Left hindlimb (tissue), 1 donor: Measurements from ENCODE around the gene LRRC28.
"Not testable (repeated sequence)": the region's sequence is repeated elsewhere in the genome, so short reads cannot be mapped to it uniquely, and the experiment has no call there.

Experiments used
- DNase-seq: peaks from one replicate; pipeline ENCODE4 v3.0.0-alpha.2; 2018

LRRC28 gene

DNA sequence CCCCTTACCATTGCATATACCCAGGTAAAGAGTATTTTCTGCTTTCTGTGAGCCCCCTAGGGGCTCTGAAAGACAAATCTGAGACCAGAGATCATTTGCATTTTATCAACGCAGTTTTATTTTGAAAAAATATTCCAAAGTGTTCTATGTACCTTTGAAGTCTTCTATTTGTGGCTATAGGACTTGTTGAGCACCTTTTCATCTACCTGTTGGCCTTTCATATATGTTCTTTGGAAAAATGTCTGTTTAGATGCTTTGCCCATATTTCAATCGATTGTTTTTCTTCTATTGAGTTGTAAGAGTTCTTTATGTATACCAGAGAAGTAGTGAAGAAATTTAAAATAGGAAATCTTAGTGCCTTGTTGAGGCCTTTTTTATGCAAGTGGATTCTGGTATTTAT is 94.0 kb downstream of the LRRC28 start:
- DNase-seq = no peak

DNA sequence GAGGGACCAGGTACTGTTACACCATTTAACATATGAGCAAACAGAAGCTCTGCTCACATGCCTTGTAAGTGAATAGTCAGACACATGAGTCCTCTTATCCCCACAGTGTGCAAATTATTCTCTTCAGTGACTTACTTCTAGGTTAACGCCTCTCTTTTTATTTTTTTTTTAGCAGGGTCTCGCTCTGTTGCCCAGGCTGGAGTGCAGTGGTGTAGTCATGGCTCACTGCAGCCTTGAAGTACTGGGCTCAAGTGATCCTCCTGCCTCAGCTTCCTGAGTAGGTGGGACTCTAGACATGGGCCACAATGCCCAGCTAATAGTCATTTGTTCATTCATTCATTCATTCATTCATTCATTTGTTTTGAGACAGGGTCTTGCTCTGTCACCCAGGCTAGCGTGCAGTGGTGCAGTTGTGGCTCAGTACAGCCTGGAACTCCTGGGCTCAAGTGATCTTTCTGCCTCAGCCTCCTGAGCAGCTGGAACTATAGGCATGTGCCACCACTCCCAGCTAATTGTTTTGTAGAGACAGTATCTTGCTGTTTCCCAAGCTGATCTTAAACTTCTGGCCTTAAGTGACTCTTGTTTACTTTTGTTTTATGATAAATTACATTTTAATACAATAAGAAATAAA is 94.7 kb downstream of the LRRC28 start:
- no peak for DNase-seq

DNA sequence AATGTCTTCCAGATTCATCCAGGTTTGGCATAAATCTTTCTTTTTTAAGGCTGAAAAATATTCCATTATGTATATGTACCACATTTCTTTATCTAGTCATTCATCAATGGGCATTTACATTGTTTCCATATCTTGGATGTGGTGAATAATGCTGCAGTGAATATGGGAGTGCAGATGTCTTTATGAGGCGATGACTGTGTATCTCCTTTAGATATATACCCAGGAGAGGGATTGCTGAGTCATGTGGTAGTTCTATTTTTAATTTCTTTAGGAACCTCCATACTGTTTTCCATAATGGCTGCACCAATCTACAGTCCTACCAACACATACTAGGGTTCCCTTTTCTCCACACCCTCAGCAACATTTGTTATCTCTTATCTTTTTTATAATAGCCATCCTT is 96.3 kb downstream of the LRRC28 start:
- DNase-seq = no peak

DNA sequence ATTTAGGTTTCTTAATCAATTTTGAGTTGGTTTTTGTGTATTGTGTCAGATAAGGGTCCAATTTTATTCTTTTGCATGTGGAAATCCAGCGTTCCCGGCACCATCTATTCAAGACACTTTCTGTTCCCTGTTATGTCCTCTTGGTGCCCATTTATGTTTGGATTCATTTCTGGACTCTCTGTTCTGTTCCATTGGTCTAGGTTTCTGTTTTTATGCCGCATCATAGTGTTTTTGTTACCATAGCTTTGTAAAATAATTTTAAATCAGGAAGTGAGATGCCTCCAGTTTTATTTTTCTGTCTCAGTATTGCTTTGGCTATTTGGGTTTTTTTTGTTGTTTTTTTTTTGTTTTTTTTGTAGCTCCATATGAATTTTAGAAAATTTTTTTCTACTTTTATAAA is 97.1 kb downstream of the LRRC28 start:
- no peak for DNase-seq

DNA sequence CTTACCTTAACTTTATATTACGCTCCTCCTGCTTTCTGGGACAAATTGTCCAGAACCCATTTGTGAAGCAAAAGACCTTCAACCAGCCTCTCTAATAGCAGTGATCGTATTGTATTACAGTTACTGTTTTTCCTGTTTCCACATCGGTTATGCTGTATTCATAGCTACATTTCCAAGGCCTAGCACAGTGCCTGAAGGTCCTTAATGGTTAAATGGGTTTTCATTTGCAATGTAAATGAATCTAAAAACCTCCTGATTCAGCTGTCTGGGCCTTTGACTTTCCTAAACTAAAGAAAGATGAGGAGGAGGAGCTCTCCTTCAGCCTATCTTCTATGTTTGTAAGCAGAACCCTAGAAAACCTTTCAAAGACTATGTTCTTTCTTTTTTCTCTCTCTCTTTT is 99.1 kb downstream of the LRRC28 start:
- no peak for DNase-seq

DNA sequence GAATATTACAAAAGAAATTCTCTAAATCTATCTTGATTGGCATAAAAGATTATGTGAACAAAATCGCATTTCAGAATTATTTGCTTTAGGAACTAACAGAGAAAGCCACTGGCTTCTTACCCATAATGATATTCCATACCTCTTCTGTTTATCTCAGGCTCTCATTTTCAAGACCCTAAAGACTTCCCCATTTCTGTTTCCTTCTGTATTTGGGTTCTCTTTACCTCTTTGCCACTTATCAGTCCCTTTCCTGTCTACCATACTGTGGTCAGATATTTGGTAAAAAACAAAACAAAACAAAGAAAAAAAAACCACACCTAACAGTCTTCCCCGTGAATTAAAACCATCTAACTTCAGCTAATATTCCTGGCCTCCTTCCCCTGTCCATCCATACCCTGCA is 108.5 kb downstream of the LRRC28 start:
- DNase-seq = no peak

DNA sequence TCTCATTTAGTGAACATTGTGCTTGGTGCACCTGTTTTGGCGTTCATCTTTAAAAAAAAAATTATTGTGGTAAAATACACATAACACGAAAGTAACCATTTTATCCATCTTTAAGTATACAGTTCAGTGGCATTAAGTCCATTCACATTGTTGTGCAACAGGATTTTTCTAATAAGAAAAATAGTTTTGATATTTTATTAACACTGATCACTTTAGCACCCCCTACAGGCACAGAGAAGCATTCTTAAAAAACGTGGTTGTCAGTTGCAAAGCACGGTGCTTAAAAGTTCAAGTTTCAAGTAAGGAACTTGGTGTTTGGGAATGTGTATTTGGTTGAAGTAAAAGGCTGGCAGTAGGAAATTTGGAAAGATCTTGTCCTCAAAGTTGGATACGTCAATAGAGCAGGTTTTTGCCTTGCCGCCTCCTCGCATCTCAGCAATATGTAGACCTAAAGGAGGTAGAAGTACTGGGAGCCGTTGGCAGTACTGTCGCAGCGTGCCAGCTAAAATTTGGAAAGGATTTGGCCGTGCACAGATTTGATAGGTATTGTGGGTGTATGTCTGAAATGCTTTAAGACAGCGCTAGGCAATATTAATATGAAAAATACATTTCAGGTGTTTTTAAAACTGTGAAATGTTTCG is 110.4 kb downstream of the LRRC28 start:
- no peak for DNase-seq

DNA sequence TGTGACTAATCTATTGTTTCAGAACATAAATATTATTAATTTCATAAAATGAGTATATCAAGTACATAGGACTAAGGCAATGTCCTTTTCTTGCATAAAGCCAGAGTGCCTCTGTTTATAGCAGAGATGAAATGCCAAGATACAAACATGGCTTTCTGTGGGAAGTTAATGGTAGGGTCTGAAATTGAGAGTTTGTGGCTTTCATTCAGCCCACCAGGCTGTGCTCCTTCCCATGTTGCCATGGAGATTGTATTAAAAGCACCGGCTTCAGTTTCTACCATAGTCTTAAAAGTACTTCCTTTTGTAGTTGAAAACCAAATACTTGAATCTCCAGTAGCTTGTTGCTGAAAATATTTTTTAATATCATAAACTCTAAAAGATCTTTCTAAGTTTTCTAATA is 114.0 kb downstream of the LRRC28 start:
- DNase-seq = peak; percentile 33

DNA sequence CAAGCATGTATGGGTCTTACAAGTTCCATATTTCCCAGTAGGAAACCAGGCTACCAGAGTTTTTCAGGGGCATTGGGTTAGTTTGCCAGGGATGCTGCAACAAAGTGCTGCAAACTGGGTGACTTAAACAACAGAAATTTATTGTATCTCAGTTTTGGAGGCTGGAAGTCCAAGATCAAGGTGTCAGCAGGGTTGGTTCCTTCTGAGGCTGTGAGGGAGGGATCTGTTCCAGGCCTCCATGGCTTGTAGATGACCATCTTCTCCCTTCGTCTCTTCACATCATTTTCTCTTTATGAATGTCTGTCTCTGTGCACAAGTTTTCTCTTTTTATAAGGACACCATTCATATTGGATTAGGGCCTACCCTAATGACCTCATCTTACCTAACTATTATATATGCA is 114.7 kb downstream of the LRRC28 start:
- no peak for DNase-seq

DNA sequence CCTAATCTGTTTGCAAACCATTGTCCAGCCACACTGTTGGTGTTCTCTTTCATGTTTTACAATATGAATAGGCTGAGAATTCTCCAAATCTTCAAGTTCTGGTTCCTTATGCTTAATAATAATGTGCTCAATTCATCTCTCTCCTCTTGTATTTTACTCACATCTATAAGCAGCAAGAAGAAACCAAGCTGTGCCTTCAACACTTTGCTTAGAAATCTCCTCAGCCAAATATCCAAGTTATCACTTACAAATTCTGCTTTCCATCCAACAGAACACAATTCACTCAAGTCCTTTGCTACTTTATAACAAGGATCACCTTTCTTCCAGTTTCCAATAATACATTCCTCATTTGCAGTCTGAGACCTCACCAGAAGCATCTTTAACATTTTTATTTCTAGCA is 117.5 kb downstream of the LRRC28 start:
- DNase-seq = no peak

DNA sequence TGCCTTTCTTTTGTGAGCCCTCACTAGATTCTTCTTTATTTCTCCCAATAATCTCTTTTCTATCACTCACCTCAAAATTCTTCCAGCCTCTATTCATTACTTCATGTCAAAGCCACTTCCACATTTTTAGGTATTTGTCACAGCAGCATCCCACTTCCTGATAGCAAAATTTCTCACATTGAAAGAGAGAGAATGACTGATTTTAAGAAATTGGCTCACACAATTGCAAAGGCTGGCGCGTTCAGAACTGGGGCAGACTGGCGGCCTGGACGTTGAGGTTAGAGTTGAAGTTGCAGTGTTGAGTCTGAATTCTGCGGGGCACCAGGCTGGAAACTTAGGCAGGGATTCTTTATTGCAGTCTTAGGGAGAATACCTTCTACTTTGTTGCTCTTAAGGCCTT is 117.9 kb downstream of the LRRC28 start:
- DNase-seq = no peak

DNA sequence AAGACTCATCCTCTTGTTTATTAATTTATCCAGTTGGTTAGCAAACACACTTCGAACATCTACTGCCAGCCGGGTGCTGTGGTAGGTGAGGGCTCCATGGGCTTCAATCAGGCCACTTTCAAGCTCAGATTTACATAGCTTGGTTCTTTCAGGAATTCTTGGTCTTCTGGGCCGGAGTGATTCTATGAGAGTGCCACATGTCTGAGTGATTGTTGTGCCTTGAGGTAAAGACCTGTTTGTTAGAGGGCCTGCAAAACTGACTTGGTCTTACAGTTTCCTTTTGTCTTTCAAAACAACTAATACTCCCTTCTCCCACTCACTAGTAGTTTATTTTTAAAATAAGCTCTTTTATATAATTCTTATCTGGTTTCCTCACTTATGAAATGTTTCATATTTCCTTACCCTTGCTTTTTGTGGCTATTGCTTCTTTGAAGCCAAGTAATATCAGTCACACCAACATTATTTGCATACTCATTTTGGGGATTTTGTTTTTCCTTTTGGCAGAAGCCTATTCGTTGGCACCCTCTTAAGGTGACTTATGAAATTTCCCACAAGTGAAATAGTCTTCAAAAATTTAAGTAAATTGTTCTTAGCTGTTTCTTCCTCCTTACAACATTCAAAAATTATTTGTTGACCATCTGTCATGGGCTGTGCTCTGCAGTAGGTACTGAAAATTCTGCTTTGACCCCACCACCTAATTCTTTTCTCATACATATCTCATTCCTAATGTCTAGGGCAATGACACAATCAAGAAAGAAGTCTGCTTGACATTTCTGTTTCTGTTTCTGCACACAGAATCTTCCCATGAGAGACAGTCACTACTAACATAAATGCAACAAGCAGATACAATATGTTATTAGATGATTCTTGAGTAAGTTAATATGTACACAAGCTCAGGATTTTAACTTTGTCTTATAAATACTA is 120.2 kb downstream of the LRRC28 start:
- DNase-seq = no peak

DNA sequence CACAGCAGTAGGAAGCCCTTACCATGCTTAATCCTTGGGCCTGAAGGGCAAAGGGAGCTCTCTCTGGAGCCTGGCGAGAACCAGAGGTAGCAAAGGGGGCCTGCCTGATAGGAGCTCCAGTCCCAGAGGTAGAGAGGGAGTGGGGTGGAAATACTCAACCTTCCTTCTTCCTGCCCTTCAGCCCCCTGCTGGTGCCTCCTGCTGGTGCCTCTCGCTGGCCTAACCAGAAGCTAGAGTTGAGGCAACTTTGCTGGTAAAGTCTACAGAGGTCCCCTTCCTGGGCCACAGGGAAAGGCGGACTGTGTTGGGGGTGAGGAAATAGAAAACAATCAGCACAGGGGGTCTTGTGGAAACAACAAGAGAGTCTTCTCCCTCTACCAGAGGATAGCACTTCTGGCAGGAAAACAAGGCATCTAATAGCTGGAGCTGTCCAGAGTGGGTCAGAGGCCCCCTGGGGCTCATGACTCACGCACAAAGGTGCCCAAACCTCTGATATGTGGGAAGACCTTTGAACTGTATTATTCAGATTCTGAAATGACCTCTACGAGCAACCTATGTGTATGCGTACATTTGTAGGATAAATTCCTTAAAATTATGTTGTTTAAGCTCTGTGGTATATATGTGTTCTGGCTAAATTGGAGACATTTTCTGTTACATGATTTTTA is 133.9 kb downstream of the LRRC28 start:
- no peak for DNase-seq

DNA sequence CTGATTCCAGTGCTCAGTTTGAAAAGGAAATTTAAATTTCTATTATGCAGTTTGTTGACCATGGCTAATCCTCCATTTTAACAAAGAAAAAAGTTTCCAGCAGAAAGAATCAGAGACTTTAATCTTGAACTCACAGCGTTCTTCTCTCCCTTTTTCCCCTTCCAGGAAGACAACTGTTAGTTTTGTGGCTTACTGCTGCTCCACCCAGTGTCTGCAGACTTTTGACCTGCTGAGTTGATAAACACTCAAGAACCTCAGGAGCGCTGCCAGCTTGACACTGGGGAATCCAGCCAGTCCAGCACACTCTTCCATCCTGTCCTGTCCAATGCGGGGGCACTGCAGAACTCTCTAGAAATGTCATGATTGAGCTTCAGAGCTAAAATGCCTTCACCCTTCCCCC is 134.6 kb downstream of the LRRC28 start:
- DNase-seq = no peak

DNA sequence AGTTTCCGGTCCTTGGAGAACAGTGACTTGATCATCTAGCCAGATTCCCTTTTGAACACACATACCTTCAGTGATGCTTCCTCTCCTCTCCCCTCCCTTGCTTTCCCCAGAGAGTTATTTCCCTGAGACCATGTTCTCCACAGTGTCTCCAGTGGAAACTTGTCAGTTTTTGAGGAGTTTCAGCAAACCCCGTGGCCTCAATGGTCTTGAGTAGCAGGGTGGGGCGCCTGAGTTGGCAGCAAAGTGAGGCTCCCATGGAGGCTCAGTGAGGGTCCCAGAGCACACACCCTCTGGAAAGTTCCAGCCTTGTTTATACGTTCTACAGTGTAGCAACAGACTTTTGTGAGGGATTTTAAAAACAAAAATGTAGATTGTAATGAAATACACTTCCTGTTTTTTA is 135.1 kb downstream of the LRRC28 start:
- no peak for DNase-seq

DNA sequence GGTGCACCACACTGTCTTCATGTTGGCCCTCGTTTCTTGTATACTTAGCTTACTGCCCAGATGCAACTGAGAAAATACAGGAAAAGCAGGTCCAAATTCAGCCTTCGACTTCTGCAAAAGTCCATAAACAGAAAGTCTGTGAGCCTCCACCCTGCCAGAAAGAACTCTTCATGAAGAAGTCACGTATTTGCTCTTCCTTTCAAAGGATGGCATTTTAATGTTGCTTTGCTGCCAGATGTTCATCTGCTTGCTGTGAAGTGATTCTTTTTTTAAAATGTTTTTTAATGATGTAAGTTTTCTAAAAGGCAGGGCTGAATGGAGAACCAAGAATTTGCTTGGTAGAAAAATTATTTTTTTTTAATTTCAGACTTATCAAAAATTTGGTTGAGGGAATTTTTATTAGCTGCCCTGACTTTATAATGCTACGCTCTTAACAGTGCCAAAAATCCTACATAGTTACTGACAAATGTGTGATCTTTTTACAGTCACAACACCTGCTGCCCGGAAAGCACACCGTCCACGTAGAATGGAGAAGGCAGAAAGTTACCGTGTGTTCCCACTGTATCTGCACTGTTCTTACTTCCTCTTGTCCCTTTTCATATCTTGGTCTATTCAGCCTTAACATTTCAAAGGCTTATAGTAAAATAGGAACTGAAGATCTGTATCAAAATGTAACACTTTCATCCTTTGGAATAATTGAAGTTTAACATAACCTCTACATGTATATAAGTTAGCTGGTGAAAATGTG is 136.3 kb downstream of the LRRC28 start:
- DNase-seq = no peak

DNA sequence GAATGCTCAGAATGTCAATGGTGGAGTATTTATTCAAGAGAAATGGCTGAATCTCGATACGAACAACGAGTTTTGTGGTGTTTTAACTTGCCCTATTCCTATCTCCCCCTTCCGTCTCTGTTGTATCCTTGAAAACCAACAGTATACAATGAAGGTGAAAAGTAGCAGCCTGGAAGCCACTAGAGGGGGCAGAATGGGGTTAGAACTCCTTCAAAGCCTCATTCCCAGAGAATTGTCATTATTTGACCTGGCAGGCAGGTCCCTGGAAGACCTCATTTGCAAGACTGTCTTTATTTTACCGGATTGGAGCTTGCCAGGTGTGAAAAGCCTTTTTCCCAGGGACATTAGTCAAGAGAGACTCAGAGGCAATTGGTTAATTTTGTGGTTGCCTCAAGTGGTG is 139.4 kb downstream of the LRRC28 start:
- DNase-seq = no peak

DNA sequence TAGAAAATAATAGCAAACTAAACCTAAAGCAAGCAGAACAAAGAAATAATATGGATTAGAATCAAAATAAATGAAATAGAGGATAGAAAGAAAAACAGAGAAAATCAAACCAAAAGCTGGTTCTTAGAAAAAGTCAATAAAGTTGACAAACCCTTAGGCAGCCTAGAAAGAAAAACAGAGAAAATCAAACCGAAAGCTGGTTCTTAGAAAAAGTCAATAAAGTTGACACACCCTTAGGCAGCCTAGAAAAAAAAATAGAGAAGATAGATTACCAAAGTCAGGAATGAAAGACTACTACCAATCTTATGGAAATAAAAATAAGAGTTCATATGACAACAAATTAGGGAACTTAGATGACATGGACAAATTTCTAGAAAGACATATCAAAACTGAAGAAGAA is 142.4 kb downstream of the LRRC28 start:
- DNase-seq = no peak

DNA sequence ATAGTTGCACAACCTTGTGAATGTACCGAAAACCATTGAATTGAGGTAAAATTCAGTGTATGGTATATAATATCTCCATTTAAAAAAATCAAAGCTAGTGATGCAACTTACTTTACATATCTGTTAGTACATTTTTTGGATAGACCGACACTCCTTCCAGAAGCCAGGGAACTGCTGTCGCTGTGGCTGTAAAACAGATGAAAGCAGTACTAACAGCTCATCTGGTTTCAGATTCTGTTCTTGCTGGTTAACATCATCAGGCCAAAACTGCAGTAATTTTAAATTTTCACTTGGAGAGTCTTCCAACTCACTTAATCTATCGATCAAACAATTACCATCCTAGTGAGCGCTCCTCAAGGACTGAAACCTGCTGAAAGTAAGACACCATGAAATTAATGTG is 145.1 kb downstream of the LRRC28 start:
- DNase-seq = no peak

DNA sequence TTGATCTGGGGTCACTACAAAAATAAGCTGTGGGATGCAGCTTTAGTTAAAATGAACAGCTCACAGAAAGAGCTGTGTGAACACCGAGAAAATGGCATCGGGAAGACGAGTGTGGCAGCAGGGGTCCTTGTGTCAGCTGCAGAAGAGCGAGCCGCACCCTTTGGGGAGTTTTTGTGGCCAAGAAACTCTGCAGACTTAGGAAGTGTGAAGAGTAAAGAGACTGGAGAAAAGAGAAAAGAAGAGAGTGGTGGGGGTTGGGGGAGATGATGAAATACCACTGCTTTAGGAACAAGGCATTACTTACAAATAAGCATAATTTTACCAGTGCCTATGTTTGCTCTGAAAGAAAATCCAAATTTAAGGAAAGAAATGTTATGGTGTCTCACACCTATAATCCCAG is 147.8 kb downstream of the LRRC28 start:
- no peak for DNase-seq

DNA sequence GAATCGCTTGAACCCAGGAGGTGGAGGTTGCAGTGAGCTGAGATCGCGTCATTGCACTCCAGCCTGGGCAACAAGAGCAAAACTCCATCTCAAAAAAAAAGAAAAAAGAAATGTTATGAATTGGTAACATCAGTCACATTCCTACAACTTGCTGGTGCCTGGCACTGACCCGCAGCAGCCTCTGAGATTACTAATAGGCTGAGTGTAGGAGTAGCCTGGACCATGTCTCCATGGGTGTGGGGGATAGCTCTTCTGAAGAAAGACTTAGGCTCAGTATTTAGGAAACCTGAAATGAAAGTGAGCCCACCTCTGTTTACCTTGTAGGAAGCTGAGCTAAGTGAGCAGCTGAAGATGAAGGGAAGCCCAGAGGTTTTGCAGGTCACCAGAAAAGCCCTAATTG is 148.3 kb downstream of the LRRC28 start:
- no peak for DNase-seq

DNA sequence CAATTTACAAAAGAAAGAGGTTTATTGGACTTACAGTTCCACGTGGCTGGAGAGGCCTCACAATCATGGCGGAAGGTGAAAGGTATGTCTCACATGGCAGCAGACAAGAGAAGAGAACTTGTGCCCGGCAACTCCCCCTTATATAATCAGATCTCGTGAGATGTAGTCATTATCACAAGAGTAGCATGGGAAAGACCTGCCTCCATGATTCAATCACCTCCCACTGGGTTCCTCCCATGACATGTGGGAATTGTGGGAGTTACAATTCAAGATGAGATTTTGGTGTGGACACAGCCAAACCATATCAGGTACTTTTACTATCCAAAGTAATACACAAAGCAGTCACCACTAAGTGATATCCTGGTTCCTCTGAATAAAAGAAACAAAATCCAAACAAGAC is 149.9 kb downstream of the LRRC28 start:
- DNase-seq = not testable (repeated sequence)
